ENCODE data around the gene THAP9.

DNA sequence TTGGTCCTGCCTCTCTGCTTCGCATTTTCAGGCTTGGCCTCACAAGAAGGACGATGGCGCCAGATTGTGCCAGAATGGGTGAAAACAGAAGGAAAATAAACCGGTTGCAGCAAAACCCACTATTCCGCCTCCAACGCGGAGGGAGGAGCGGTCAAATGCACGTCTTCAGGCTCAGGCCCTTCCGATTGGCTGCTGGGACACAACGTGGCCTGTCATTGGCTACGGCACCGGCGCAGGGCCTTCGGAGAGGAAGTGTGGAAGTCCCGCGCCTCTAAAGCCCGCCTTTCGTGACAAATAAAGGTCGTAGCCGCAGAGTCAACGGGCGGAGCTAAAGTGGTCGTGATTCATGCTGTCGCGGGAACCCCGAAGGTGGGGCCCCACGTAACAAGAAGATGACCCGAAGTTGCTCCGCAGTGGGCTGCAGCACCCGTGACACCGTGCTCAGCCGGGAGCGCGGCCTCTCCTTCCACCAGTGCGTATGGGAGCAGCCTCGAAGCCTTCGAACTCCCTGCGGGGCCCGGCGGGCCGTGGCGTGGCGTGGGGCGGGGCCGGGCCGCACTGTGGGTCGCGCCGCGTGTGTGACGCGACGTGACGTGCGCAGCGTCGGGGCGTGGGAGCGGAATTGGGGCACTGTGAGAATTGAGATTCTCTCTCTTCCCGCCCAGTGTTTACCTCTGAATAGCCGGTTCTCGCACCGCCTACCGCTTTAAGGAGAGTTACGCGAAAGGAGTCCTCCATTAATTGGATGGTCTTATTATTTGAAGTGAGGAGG is at the start of gene THAP9:
- TF ChIP-seq POLR2A (IDR thresholded peaks at IDR 0.05; ENCODE audit: low read length), result peak; percentile 89
- no peak for TF ChIP-seq GATA1 (IDR thresholded peaks at IDR 0.05; ENCODE audit: low read depth, low read length)
